PC-9 (cell line): ENCODE measurements around the gene TIRAP. TPM values are rescaled to one million over a fixed set of nuclear protein-coding genes. Genes with fewer than 3 reads are reported as not detected.

Experiments used
- BruUV-seq: library from RNA; stranded (reverse); fragments of 400-500 nt; replicated peaks from 2 replicates; lab custom pipeline; 2021; lab: Mats Ljungman, UMichigan
- CTCF ChIA-PET: fragments of 300-600 bp; sonication (Branson Sonifier 250); formaldehyde crosslinking; loops from one replicate; lab custom pipeline; 2022; ENCODE audit warnings: antibody characterized with exemption; lab: Charles Lee
- POLR2A ChIA-PET: fragments of 300-600 bp; sonication (Branson Sonifier 250); formaldehyde crosslinking; loops from one replicate; lab custom pipeline; 2022; ENCODE audit warnings: antibody characterized with exemption; ENCODE audit not compliant: unreplicated experiment; lab: Charles Lee
- DNase-seq, 2 experiments: peaks; one replicate each; pipeline versions ENCODE4 v3.0.0 to v3.0.0-alpha.2; 2015 to 2022; ENCODE audit warnings: mixed read lengths in 1 of 2
- H2AFZ ChIP-seq: fragments of 200-600 bp; sonication (generic); 2 replicates; pipeline ENCODE4 v1.8.1; 2017; ENCODE audit warnings: antibody characterized with exemption
- H3F3A ChIP-seq: fragments of 200-600 bp; sonication (generic); 2 replicates; pipeline ENCODE4 v1.8.1; 2017; ENCODE audit warnings: antibody characterized with exemption, mild to moderate bottlenecking, low read depth; ENCODE audit not compliant: insufficient read depth
- H3K27ac ChIP-seq: fragments of 200-600 bp; sonication (generic); 2 replicates; pipeline ENCODE4 v1.6.1; 2016; ENCODE audit warnings: mixed run types
- H3K27me3 ChIP-seq: fragments of 200-600 bp; sonication (generic); 2 replicates; pipeline ENCODE4 v1.6.1; 2016; ENCODE audit warnings: low read depth, mixed run types; ENCODE audit not compliant: insufficient read depth
- H3K36me3 ChIP-seq: fragments of 200-600 bp; sonication (generic); 2 replicates; pipeline ENCODE4 v1.6.1; 2016; ENCODE audit warnings: low read depth, mixed run types
- H3K4me1 ChIP-seq: fragments of 200-600 bp; sonication (generic); replicated peaks from 2 replicates; pipeline ENCODE4 v1.6.1; 2016; ENCODE audit warnings: mixed run types; ENCODE audit not compliant: insufficient read depth
- H3K4me2 ChIP-seq: fragments of 200-600 bp; sonication (generic); 2 replicates; pipeline ENCODE4 v1.6.1; 2017; ENCODE audit warnings: mixed run types
- H3K4me3 ChIP-seq: fragments of 200-600 bp; sonication (generic); 2 replicates; pipeline ENCODE4 v1.6.1; 2016; ENCODE audit warnings: mixed run types
- H3K79me2 ChIP-seq: fragments of 200-600 bp; sonication (generic); 2 replicates; pipeline ENCODE4 v1.6.1; 2017; ENCODE audit warnings: low read depth, mixed run types
- H3K9me2 ChIP-seq: fragments of 200-600 bp; sonication (generic); 2 replicates; pipeline ENCODE4 v1.8.1; 2017; ENCODE audit warnings: mild to moderate bottlenecking; ENCODE audit not compliant: insufficient read depth
- H3K9me3 ChIP-seq: fragments of 200-600 bp; sonication (generic); 2 replicates; pipeline ENCODE4 v1.8.1; 2016; ENCODE audit warnings: low read depth; ENCODE audit not compliant: insufficient read depth
- H4K20me1 ChIP-seq: fragments of 200-600 bp; sonication (generic); 2 replicates; pipeline ENCODE4 v1.8.1; 2017; ENCODE audit not compliant: insufficient read depth
- CTCF ChIP-seq: fragments of 200-600 bp; sonication (generic); conservative IDR thresholded peaks from 2 replicates; pipeline ENCODE4 v1.6.1; 2017; ENCODE audit warnings: mixed run types, antibody characterized with exemption, mild to moderate bottlenecking, moderate library complexity
- EZH2 ChIP-seq: fragments of 200-600 bp; sonication (generic); IDR thresholded peaks from 2 replicates; pipeline ENCODE4 v1.8.0; 2017; ENCODE audit warnings: antibody characterized with exemption, low read depth
- intact Hi-C: fragments of 100-400 bp; cut with micrococcal nuclease; formaldehyde crosslinking; loops from one replicate; pipeline ENCODE4 v1.10.0; 2022; ENCODE audit not compliant: unreplicated experiment
- total RNA-seq: library from RNA; stranded (reverse); gene quantifications from 2 replicates; pipeline ENCODE4 v1.2.3, GENCODE V29; 2021

TIRAP gene
- total RNA-seq, 1 experiment from 2014 or later = 12.7 TPM

- no peaks in the 10 kb centered on the region for H3K9me2 ChIP-seq
- TF ChIP-seq EZH2 (no peak), CTCF (no peak)
- ChIA-PET POLR2A (no interaction called here), CTCF (no interaction called here)
- intact Hi-C loops = no loop called here
- H3K27me3 ChIP-seq = no peaks in the 10 kb centered on the region
- BruUV-seq = no TSS peak
- H3K4me1 ChIP-seq = peaks cover 13% of the 10 kb centered on the region
- no peaks in the 10 kb centered on the region; the same call in 1 of the 2 replicates for H3F3A ChIP-seq
- H2AFZ ChIP-seq = no peak overlapping the region
- no peak overlapping the region for H3K4me3 ChIP-seq
- H3K79me2 ChIP-seq = no peaks in the 10 kb centered on the region
- no peaks in the 10 kb centered on the region for H3K9me3 ChIP-seq
- no peaks in the 10 kb centered on the region for H3K36me3 ChIP-seq
- no peak overlapping the region for H3K27ac ChIP-seq
- DNase-seq = peak in 1 of 2 experiments; percentile 17
- H3K4me2 ChIP-seq = no peak overlapping the region
- H4K20me1 ChIP-seq = no peaks in the 10 kb centered on the region
Observed at GRCh38 chr11:126333142-126333541, 50.2 kb downstream of the TIRAP start.

GRCh38 chr11:126334659-126335462, 52.0 kb downstream of the TIRAP start:
- no TSS peak for BruUV-seq
- intact Hi-C loops = no loop called here

GRCh38 chr11:126335463-126335760, 52.5 kb downstream of the TIRAP start:
- Histone ChIP-seq H3K79me2 (no peaks in the 10 kb centered on the region), H3K27me3 (no peaks in the 10 kb centered on the region), H2AFZ (no peak overlapping the region), H3K9me3 (no peaks in the 10 kb centered on the region), H3K36me3 (no peaks in the 10 kb centered on the region), H3K9me2 (no peaks in the 10 kb centered on the region), H3K4me2 (no peak overlapping the region), H3F3A (peaks cover 3% of the 10 kb centered on the region), H3K27ac (no peak overlapping the region), H3K4me3 (no peak overlapping the region), H3K4me1 (peaks cover 31% of the 10 kb centered on the region), H4K20me1 (no peaks in the 10 kb centered on the region)
- no TSS peak for BruUV-seq
- POLR2A ChIA-PET = no interaction called here
- DNase-seq = no peak
- TF ChIP-seq EZH2 = no peak
- no peak for TF ChIP-seq CTCF
- intact Hi-C loops = no loop called here
- CTCF ChIA-PET = interaction anchor here (0.7 kb wide), 1 partner anchor 706 kb away, joined by 3 read pairs; no protein-coding TSS in a partner anchor

More at GRCh38 chr11:126334659-126335462, 52.0 kb downstream of the TIRAP start:
- Histone ChIP-seq H3K36me3 (no peaks in the 10 kb centered on the region), H3K79me2 (no peaks in the 10 kb centered on the region), H3K4me1 (peaks cover 25% of the 10 kb centered on the region), H3F3A (no peaks in the 10 kb centered on the region; the same call in 1 of the 2 replicates), H4K20me1 (no peaks in the 10 kb centered on the region), H3K4me2 (no peak overlapping the region), H3K4me3 (no peak overlapping the region), H3K27ac (no peak overlapping the region), H3K27me3 (no peaks in the 10 kb centered on the region), H2AFZ (no peak overlapping the region), H3K9me2 (no peaks in the 10 kb centered on the region), H3K9me3 (no peaks in the 10 kb centered on the region)
- peak in 1 of 2 experiments; percentile 52 for DNase-seq
- ChIA-PET POLR2A (no interaction called here), CTCF (interaction anchor here (0.7 kb wide), 1 partner anchor 705 kb away, joined by 3 read pairs; no protein-coding TSS in a partner anchor)
- TF ChIP-seq EZH2 (no peak), CTCF (no peak)
